ENCODE measurements around the gene SPRED2. TPM values are rescaled to one million over a fixed set of nuclear protein-coding genes. Genes with fewer than 3 reads are reported as not detected.

Gene SPRED2
- total RNA-seq, 2 experiments from 2014 or later, result 6.1 to 8.9 TPM

- CTCF ChIA-PET, result no interaction called here
- Mint-ChIP-seq H3K27ac (no peak overlapping the region), H3K4me1 (ENCODE audit: low read depth) (no peaks in the 10 kb centered on the region), H3K36me3 (peaks cover 20% of the 10 kb centered on the region), H3K9me3 (no peaks in the 10 kb centered on the region), H3K27me3 (no peaks in the 10 kb centered on the region), H3K4me3 (no peak overlapping the region)
- POLR2A ChIA-PET, result no interaction called here
- intact Hi-C loops (cut with micrococcal nuclease), result no loop called here
- no peak for DNase-seq
These were observed 121.3 kb downstream of the SPRED2 start for GRCh38 chr2:65311049-65311448.

DNA sequence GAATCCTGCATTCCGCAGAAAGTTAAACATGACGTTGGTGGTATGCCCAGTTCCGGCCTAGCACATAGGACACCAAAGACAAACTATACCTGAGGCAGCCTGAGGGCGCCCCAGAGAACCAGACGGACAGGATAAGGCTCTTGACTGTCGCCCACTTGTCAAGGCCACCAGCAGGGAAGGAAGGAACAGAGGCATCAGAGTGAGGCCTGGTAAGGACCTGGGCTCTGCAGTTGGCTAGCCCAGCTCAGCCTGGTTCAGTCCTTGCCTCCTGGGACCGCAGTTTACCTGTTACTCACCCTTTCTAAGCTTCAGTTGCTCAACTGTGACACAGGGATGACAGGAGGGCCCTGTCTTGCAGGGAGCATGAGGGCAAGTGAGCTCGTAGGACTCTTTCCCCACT is 122.7 kb downstream of the SPRED2 start:
- H3K27ac Mint-ChIP-seq, result no peak overlapping the region
- intact Hi-C loops (cut with micrococcal nuclease), result no loop called here
- ChIA-PET CTCF (interaction anchor here (0.5 kb wide), 1 partner anchor 58 kb away, joined by 3 read pairs; no protein-coding TSS in a partner anchor), POLR2A (no interaction called here)
- H3K36me3 Mint-ChIP-seq, result peaks cover 20% of the 10 kb centered on the region
- no peak for DNase-seq
- H3K4me3 Mint-ChIP-seq, result no peak overlapping the region
- no peaks in the 10 kb centered on the region for H3K9me3 Mint-ChIP-seq
- H3K27me3 Mint-ChIP-seq, result no peaks in the 10 kb centered on the region
- H3K4me1 Mint-ChIP-seq (ENCODE audit: low read depth), result no peaks in the 10 kb centered on the region

- Mint-ChIP-seq H3K27me3 (peaks cover 7% of the 10 kb centered on the region), H3K4me3 (no peak overlapping the region), H3K9me3 (no peaks in the 10 kb centered on the region), H3K27ac (no peak overlapping the region), H3K4me1 (ENCODE audit: low read depth) (peaks cover 17% of the 10 kb centered on the region), H3K36me3 (peaks cover 3% of the 10 kb centered on the region)
- CTCF ChIA-PET, result no interaction called here
- POLR2A ChIA-PET, result no interaction called here
- intact Hi-C loops (cut with micrococcal nuclease), result no loop called here
- no peak for DNase-seq
These were observed 126.5 kb downstream of the SPRED2 start for GRCh38 chr2:65305934-65306333.

- Mint-ChIP-seq H3K36me3 (no peaks in the 10 kb centered on the region), H3K4me3 (peak overlapping the region; percentile 50), H3K27ac (peak overlapping the region; percentile 77), H3K9me3 (no peaks in the 10 kb centered on the region), H3K4me1 (ENCODE audit: low read depth) (peaks cover 45% of the 10 kb centered on the region), H3K27me3 (peaks cover 15% of the 10 kb centered on the region)
- intact Hi-C loops (cut with micrococcal nuclease), result loop anchor here (1.0 to 5.0 kb wide), 9 partner anchors 19 to 314 kb away; partner anchors contain the start of genes ACTR2, CEP68, SLC1A4 and SPRED2
- ChIA-PET CTCF (interaction anchor here (0.6 to 3.5 kb wide), 7 partner anchors 19 to 136 kb away, joined by 3 to 28 read pairs (median 7); no protein-coding TSS in a partner anchor), POLR2A (interaction anchor here (0.6 to 3.5 kb wide), 8 partner anchors 19 to 249 kb away, joined by 3 to 28 read pairs (median 6); partner anchors contain the start of genes ACTR2 and SPRED2)
- DNase-seq, result peak; percentile 87
These were observed 131.4 kb downstream of the SPRED2 start for GRCh38 chr2:65300761-65301711.

DNA sequence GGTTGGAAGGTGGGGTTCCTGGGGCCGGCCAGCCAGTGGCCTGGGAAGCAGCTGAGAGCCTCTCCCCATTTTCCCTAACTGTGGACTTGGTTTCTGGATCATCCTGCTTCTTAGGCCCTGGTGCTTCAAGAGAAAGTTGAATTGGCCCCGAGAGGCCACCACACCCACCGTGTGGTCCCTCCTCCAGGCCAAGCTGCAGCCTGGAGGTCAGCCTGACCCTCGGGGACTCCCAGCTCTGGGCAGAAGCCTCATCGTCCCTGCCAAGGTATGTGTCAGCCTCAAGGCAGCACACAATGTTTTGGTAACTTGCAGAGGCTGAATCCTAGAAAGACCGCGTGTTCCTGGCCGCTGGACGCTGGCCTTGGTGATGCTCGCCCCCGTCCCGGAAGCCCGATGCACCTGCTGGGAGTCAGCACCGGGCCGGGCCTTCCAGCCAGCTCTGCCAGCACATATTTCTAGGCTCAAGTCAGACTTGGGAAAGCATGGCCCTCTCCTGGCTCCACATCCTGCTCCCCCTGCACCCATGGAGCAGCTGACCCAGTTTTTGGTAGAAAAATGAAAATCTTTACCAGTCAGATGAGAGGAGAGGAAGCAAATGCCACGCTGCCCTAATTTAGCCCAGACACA is 132.2 kb downstream of the SPRED2 start:
- peak overlapping the region; percentile 77 for H3K27ac Mint-ChIP-seq
- H3K36me3 Mint-ChIP-seq, result no peaks in the 10 kb centered on the region
- H3K27me3 Mint-ChIP-seq, result peaks cover 15% of the 10 kb centered on the region
- H3K4me1 Mint-ChIP-seq (ENCODE audit: low read depth), result peaks cover 45% of the 10 kb centered on the region
- H3K4me3 Mint-ChIP-seq, result peak overlapping the region; percentile 50
- POLR2A ChIA-PET, result interaction anchor here (0.7 to 3.5 kb wide), 8 partner anchors 20 to 250 kb away, joined by 3 to 28 read pairs (median 6); partner anchors contain the start of genes ACTR2 and SPRED2
- CTCF ChIA-PET, result interaction anchor here (1.1 to 3.5 kb wide), 5 partner anchors 20 to 137 kb away, joined by 3 to 28 read pairs (median 8); no protein-coding TSS in a partner anchor
- intact Hi-C loops (cut with micrococcal nuclease), result loop anchor here (5.0 kb wide), 1 partner anchor 313 kb away; the partner anchor contains the start of gene SLC1A4
- no peaks in the 10 kb centered on the region for H3K9me3 Mint-ChIP-seq
- no peak for DNase-seq

DNA sequence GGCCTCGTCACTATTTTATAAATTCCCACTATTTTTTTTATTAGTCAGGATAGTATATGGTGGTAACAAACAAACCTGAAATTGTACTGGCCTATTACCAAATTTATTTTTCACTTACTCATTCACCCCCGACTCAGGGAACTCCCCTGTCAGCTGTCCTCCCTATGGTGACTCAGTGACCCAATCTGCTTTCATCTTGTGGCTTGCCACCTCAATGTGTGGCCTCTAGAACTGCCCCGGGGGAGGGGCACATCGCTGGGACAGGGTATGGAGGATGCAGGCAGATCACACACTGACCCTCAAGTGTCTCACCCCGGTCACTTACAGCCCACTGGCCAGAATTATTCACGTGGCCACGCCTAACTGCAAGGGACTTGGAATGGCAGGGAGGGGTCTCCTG is 133.2 kb downstream of the SPRED2 start:
- peak; percentile 84 for DNase-seq
- Mint-ChIP-seq H3K27me3 (peaks cover 20% of the 10 kb centered on the region), H3K9me3 (no peaks in the 10 kb centered on the region), H3K4me3 (peak overlapping the region; percentile 25), H3K27ac (no peak overlapping the region), H3K4me1 (ENCODE audit: low read depth) (peaks cover 45% of the 10 kb centered on the region), H3K36me3 (no peaks in the 10 kb centered on the region)
- intact Hi-C loops (cut with micrococcal nuclease), result no loop called here
- CTCF ChIA-PET, result interaction anchor here (2.3 to 3.5 kb wide), 3 partner anchors 21 to 138 kb away, joined by 7 to 28 read pairs (median 9); no protein-coding TSS in a partner anchor
- POLR2A ChIA-PET, result interaction anchor here (1.3 to 3.5 kb wide), 3 partner anchors 21 to 84 kb away, joined by 3 to 28 read pairs (median 12); no protein-coding TSS in a partner anchor

DNA sequence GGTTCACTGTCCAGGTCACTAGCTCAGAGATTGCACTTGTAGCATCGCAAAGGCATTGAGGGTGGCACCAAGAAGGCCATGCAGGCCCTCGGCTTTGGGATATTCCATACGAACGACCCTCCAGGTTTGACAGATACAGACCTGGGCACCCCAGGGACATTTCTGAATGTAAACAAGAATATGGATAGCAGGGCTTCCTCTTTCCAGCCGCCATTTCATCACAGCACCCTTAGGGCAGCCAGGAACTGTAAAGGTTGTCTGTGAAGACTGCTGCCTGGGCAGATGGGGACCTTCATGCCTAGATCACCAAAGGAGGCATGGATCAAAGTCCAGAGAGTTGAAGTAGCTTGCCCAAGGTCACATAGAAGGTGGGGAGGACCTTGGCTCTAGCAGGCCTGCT is 134.3 kb downstream of the SPRED2 start:
- Mint-ChIP-seq H3K36me3 (no peaks in the 10 kb centered on the region), H3K9me3 (no peaks in the 10 kb centered on the region), H3K4me1 (ENCODE audit: low read depth) (peaks cover 45% of the 10 kb centered on the region), H3K27ac (no peak overlapping the region), H3K27me3 (peaks cover 20% of the 10 kb centered on the region), H3K4me3 (no peak overlapping the region)
- DNase-seq, result no peak
- POLR2A ChIA-PET, result no interaction called here
- intact Hi-C loops (cut with micrococcal nuclease), result no loop called here
- CTCF ChIA-PET, result interaction anchor here (0.8 to 1.6 kb wide), 2 partner anchors 21 to 22 kb away, joined by 3 to 11 read pairs; no protein-coding TSS in a partner anchor

DNA sequence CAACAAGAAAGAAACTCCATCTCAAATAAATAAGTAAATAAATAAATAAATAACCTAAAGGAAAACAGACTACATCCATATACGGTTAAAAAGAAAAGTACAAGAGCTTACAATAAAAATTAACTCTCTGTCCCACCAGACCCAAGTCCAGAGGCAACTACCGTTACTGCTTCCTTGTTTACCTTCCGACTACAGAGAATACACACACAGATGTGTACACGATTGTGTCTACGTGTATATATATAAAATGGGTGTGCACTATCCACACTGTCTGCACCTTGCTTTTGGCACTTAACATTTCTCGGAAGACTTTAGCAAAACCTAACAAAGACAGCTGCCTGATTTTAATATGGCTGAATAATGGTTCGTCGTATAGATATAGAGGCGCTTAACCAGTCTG is 134.9 kb downstream of the SPRED2 start:
- Mint-ChIP-seq H3K4me3 (no peak overlapping the region), H3K9me3 (no peaks in the 10 kb centered on the region), H3K27ac (no peak overlapping the region), H3K27me3 (peaks cover 23% of the 10 kb centered on the region), H3K36me3 (no peaks in the 10 kb centered on the region), H3K4me1 (ENCODE audit: low read depth) (peaks cover 44% of the 10 kb centered on the region)
- DNase-seq, result no peak
- ChIA-PET POLR2A (no interaction called here), CTCF (interaction anchor here (0.8 to 1.6 kb wide), 2 partner anchors 21 to 22 kb away, joined by 3 to 11 read pairs; no protein-coding TSS in a partner anchor)
- intact Hi-C loops (cut with micrococcal nuclease), result no loop called here

DNA sequence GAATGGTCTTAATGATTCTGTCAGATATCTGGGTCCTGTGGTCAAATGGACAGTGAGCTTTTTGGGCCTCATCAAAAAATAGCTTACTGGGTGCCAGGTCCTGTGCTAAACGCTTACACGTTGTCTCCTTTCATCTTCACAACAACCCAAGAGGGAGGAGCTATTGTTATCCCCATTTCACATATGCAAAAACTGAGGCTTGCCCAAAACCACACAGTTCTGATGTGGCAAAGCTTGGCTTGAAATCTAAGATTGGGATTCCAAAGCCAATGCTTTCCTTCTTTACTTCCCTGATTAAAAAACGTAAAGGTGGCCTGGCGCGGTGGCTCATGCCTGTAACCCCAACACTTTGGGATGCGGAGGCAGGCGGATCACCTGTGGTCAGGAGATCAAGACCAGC is 135.4 kb downstream of the SPRED2 start:
- ChIA-PET POLR2A (no interaction called here), CTCF (interaction anchor here (1.6 kb wide), 1 partner anchor 23 kb away, joined by 11 read pairs; no protein-coding TSS in a partner anchor)
- no peak overlapping the region for H3K4me3 Mint-ChIP-seq
- no peak overlapping the region for H3K27ac Mint-ChIP-seq
- no peak for DNase-seq
- no peaks in the 10 kb centered on the region for H3K36me3 Mint-ChIP-seq
- intact Hi-C loops (cut with micrococcal nuclease), result no loop called here
- H3K4me1 Mint-ChIP-seq (ENCODE audit: low read depth), result peaks cover 38% of the 10 kb centered on the region
- H3K9me3 Mint-ChIP-seq, result no peaks in the 10 kb centered on the region
- peaks cover 18% of the 10 kb centered on the region for H3K27me3 Mint-ChIP-seq

DNA sequence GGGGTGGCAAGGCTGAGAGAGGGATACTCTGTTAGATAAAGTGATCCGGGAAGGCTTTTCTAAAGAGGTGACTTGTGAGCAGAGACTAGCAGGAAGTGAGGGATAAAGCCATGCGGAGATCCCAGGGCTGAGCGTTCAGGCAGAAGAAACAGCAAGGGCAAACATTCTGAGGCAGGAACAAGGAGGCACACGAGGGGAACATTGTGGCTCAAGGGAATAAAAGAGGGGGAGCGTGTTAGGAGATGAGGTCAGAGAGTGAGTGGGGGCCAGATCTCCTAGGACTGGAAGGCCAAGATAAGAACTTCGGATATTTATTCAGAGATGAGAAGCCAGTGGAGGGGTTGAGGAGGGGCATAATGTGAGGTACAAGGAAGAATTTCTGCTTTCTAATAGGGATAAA is 137.7 kb downstream of the SPRED2 start:
- ChIA-PET CTCF (no interaction called here), POLR2A (no interaction called here)
- Mint-ChIP-seq H3K27me3 (peaks cover 16% of the 10 kb centered on the region), H3K36me3 (no peaks in the 10 kb centered on the region), H3K4me3 (no peak overlapping the region), H3K4me1 (ENCODE audit: low read depth) (peaks cover 16% of the 10 kb centered on the region), H3K27ac (no peak overlapping the region), H3K9me3 (no peaks in the 10 kb centered on the region)
- intact Hi-C loops (cut with micrococcal nuclease), result no loop called here
- DNase-seq, result no peak

DNA sequence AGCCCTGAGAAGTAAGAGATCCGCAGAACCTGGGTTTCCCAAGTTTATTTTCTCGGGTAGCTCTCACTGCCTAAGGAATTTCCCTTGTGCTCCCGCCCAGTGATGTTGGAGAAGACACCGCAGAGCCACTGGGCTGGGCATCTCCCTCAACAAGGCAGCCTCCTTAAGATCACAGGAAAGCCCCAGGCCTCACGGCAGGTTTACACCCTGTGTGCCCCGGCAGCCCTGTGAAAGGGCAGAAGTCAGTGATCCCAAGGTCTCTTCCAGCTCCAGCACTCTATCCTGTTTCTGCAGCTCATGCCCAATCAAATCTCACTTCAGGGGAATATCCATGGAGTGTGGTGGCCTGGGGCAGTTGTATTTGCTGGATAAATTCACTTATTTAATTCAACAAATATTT is 138.3 kb downstream of the SPRED2 start:
- intact Hi-C loops (cut with micrococcal nuclease), result no loop called here
- no peaks in the 10 kb centered on the region for H3K36me3 Mint-ChIP-seq
- CTCF ChIA-PET, result interaction anchor here (0.7 kb wide), 1 partner anchor 26 kb away, joined by 3 read pairs; no protein-coding TSS in a partner anchor

GRCh38 chr2:65293376-65293775 is 139.0 kb downstream of the SPRED2 start:
- peaks cover 16% of the 10 kb centered on the region for H3K27me3 Mint-ChIP-seq
- no peaks in the 10 kb centered on the region for H3K9me3 Mint-ChIP-seq
- H3K36me3 Mint-ChIP-seq, result no peaks in the 10 kb centered on the region
- intact Hi-C loops (cut with micrococcal nuclease), result no loop called here
- POLR2A ChIA-PET, result no interaction called here
- peaks cover 7% of the 10 kb centered on the region for H3K4me1 Mint-ChIP-seq (ENCODE audit: low read depth)
- no peak for DNase-seq
- CTCF ChIA-PET, result interaction anchor here (0.6 to 1.4 kb wide), 4 partner anchors 27 to 809 kb away, joined by 3 to 5 read pairs (median 4); no protein-coding TSS in a partner anchor
- H3K27ac Mint-ChIP-seq, result no peak overlapping the region
- no peak overlapping the region for H3K4me3 Mint-ChIP-seq

More for the DNA sequence above, 138.3 kb downstream of the SPRED2 start:
- DNase-seq, result no peak
- POLR2A ChIA-PET, result no interaction called here
- Mint-ChIP-seq H3K27me3 (peaks cover 16% of the 10 kb centered on the region), H3K9me3 (no peaks in the 10 kb centered on the region), H3K27ac (no peak overlapping the region), H3K4me1 (ENCODE audit: low read depth) (peaks cover 10% of the 10 kb centered on the region), H3K4me3 (no peak overlapping the region)
